HAP-1 (cell line): ENCODE results near the gene TMEM164.

Source experiments
- DNase-seq, 2 experiments: peaks; one replicate each; pipeline ENCODE4 v3.0.0-alpha.2; 2016 to 2020; ENCODE audit warnings: low spot score in 2 of 2
- H3K27me3 ChIP-seq: fragments of 250-450 bp; sonication (Bioruptor Pico); 2 replicates; pipeline ENCODE4 v1.5.1; 2020; ENCODE audit warnings: low read depth, mild to moderate bottlenecking, moderate library complexity
- H3K36me3 ChIP-seq: fragments of 250-450 bp; sonication (Bioruptor Pico); replicated peaks from 2 replicates; pipeline ENCODE4 v1.5.1; 2020; ENCODE audit warnings: mild to moderate bottlenecking
- H3K4me1 ChIP-seq: fragments of 250-450 bp; sonication (Bioruptor Pico); 2 replicates; pipeline ENCODE4 v1.5.1; 2020; ENCODE audit warnings: mild to moderate bottlenecking
- H3K4me3 ChIP-seq: fragments of 250-450 bp; sonication (Bioruptor Pico); 2 replicates; pipeline ENCODE4 v1.5.1; 2020; ENCODE audit warnings: mild to moderate bottlenecking, moderate library complexity
- H3K9me3 ChIP-seq: fragments of 250-450 bp; sonication (Bioruptor Pico); 2 replicates; pipeline ENCODE4 v1.5.1; 2020; ENCODE audit warnings: mild to moderate bottlenecking, moderate library complexity
- in situ Hi-C: fragments of 300-500 bp; cut with MboI; formaldehyde crosslinking; loops from 3 replicates; pipeline ENCODE4 v1.14.3; 2020; ENCODE audit warnings: low sequenced_read_pairs, inconsistent platforms, mixed read lengths

The TMEM164 gene

GRCh38 chrX:110188701-110189558 is 186.0 kb downstream of the TMEM164 start:
- DNase-seq: no peak
- in situ Hi-C loops: no loop called here
- Histone ChIP-seq H3K4me3 (no peak overlapping the region), H3K36me3 (no peaks in the 10 kb centered on the region), H3K9me3 (no peaks in the 10 kb centered on the region), H3K4me1 (peaks cover 10% of the 10 kb centered on the region; the same call in 1 of the 2 replicates), H3K27me3 (no peaks in the 10 kb centered on the region)

GRCh38 chrX:110192516-110192915 is 189.6 kb downstream of the TMEM164 start:
- in situ Hi-C loops: no loop called here
- Histone ChIP-seq H3K9me3 (no peaks in the 10 kb centered on the region), H3K4me3 (no peak overlapping the region), H3K27me3 (no peaks in the 10 kb centered on the region), H3K36me3 (no peaks in the 10 kb centered on the region), H3K4me1 (peaks cover 17% of the 10 kb centered on the region)
- DNase-seq: no peak

- in situ Hi-C loops: no loop called here
- DNase-seq: no peak
- H3K27me3 ChIP-seq: no peaks in the 10 kb centered on the region
- H3K36me3 ChIP-seq: no peaks in the 10 kb centered on the region
- H3K4me1 ChIP-seq: peaks cover 17% of the 10 kb centered on the region
- H3K4me3 ChIP-seq: no peak overlapping the region
- H3K9me3 ChIP-seq: no peaks in the 10 kb centered on the region
These were observed 192.1 kb downstream of the TMEM164 start for GRCh38 chrX:110194977-110195376.

- Histone ChIP-seq H3K4me1 (no peaks in the 10 kb centered on the region; the same call in 1 of the 2 replicates), H3K9me3 (no peaks in the 10 kb centered on the region), H3K4me3 (no peak overlapping the region), H3K27me3 (no peaks in the 10 kb centered on the region), H3K36me3 (no peaks in the 10 kb centered on the region)
- in situ Hi-C loops: no loop called here
- no peak for DNase-seq
These were observed 198.9 kb downstream of the TMEM164 start for GRCh38 chrX:110201799-110202198.

GRCh38 chrX:110204986-110205385 is 202.1 kb downstream of the TMEM164 start:
- Histone ChIP-seq H3K27me3 (no peaks in the 10 kb centered on the region), H3K4me1 (peaks cover 4% of the 10 kb centered on the region), H3K36me3 (no peaks in the 10 kb centered on the region), H3K4me3 (no peak overlapping the region), H3K9me3 (no peaks in the 10 kb centered on the region)
- DNase-seq: no peak
- in situ Hi-C loops: no loop called here

GRCh38 chrX:110208092-110208491 is 205.2 kb downstream of the TMEM164 start:
- H3K4me3 ChIP-seq: no peak overlapping the region
- no peaks in the 10 kb centered on the region for H3K9me3 ChIP-seq
- H3K27me3 ChIP-seq: no peaks in the 10 kb centered on the region
- DNase-seq: no peak
- no peaks in the 10 kb centered on the region for H3K36me3 ChIP-seq
- peaks cover 17% of the 10 kb centered on the region for H3K4me1 ChIP-seq
- in situ Hi-C loops: no loop called here

- H3K36me3 ChIP-seq: no peaks in the 10 kb centered on the region
- H3K27me3 ChIP-seq: no peaks in the 10 kb centered on the region
- H3K4me3 ChIP-seq: no peak overlapping the region
- H3K9me3 ChIP-seq: no peaks in the 10 kb centered on the region
- in situ Hi-C loops: no loop called here
- peaks cover 17% of the 10 kb centered on the region for H3K4me1 ChIP-seq
- peak in 1 of 2 experiments; percentile 20 for DNase-seq
These were observed 207.7 kb downstream of the TMEM164 start for GRCh38 chrX:110210417-110211139.

- DNase-seq: no peak
- no peaks in the 10 kb centered on the region for H3K27me3 ChIP-seq
- no peak overlapping the region for H3K4me3 ChIP-seq
- in situ Hi-C loops: no loop called here
- no peaks in the 10 kb centered on the region for H3K36me3 ChIP-seq
- no peaks in the 10 kb centered on the region for H3K9me3 ChIP-seq
- H3K4me1 ChIP-seq: peaks cover 17% of the 10 kb centered on the region
These were observed 208.4 kb downstream of the TMEM164 start for GRCh38 chrX:110211340-110211739.

- peaks cover 17% of the 10 kb centered on the region for H3K4me1 ChIP-seq
- in situ Hi-C loops: no loop called here
- peak in 1 of 2 experiments; percentile 26 for DNase-seq
- no peaks in the 10 kb centered on the region for H3K36me3 ChIP-seq
- no peaks in the 10 kb centered on the region for H3K27me3 ChIP-seq
- H3K4me3 ChIP-seq: no peak overlapping the region
- no peaks in the 10 kb centered on the region for H3K9me3 ChIP-seq
These were observed 209.4 kb downstream of the TMEM164 start for GRCh38 chrX:110212299-110212698.

- no peaks in the 10 kb centered on the region for H3K36me3 ChIP-seq
- no peak overlapping the region for H3K4me3 ChIP-seq
- no peak for DNase-seq
- no peaks in the 10 kb centered on the region for H3K27me3 ChIP-seq
- in situ Hi-C loops: no loop called here
- H3K9me3 ChIP-seq: no peaks in the 10 kb centered on the region
- H3K4me1 ChIP-seq: peaks cover 17% of the 10 kb centered on the region
These were observed 210.3 kb downstream of the TMEM164 start for GRCh38 chrX:110213183-110213582.

GRCh38 chrX:110214684-110215083 is 211.8 kb downstream of the TMEM164 start:
- Histone ChIP-seq H3K9me3 (no peaks in the 10 kb centered on the region), H3K4me3 (no peak overlapping the region), H3K36me3 (no peaks in the 10 kb centered on the region), H3K27me3 (no peaks in the 10 kb centered on the region), H3K4me1 (peaks cover 15% of the 10 kb centered on the region)
- DNase-seq: no peak
- in situ Hi-C loops: no loop called here

- Histone ChIP-seq H3K4me1 (peaks cover 8% of the 10 kb centered on the region), H3K9me3 (no peaks in the 10 kb centered on the region), H3K4me3 (no peak overlapping the region), H3K27me3 (no peaks in the 10 kb centered on the region), H3K36me3 (no peaks in the 10 kb centered on the region)
- no peak for DNase-seq
- in situ Hi-C loops: no loop called here
These were observed 212.5 kb downstream of the TMEM164 start for GRCh38 chrX:110215411-110215810.

GRCh38 chrX:110216027-110216426 is 213.1 kb downstream of the TMEM164 start:
- Histone ChIP-seq H3K27me3 (no peaks in the 10 kb centered on the region), H3K4me1 (peaks cover 2% of the 10 kb centered on the region), H3K36me3 (no peaks in the 10 kb centered on the region), H3K4me3 (no peak overlapping the region), H3K9me3 (no peaks in the 10 kb centered on the region)
- in situ Hi-C loops: no loop called here
- DNase-seq: no peak

- Histone ChIP-seq H3K27me3 (no peaks in the 10 kb centered on the region), H3K4me1 (no peaks in the 10 kb centered on the region), H3K9me3 (no peaks in the 10 kb centered on the region), H3K36me3 (no peaks in the 10 kb centered on the region), H3K4me3 (no peak overlapping the region)
- no peak for DNase-seq
- in situ Hi-C loops: no loop called here
These were observed 215.7 kb downstream of the TMEM164 start for GRCh38 chrX:110218591-110218990.
